SK-N-SH treated with all-trans-retinoic acid at 6 μM for 48 hours (cell line): ENCODE results near the gene LINGO1.

Source experiments
- BACH2 ChIP-seq: fragments of 250-450 bp; sonication (Bioruptor Pico); IDR thresholded peaks from 2 replicates; pipeline ENCODE4 v1.9.0; 2021; ENCODE audit warnings: mild to moderate bottlenecking, borderline replicate concordance
- CREB5 ChIP-seq: fragments of 250-450 bp; sonication (Bioruptor Pico); IDR thresholded peaks from 2 replicates; pipeline ENCODE4 v1.5.1; 2020; ENCODE audit warnings: low read depth, mild to moderate bottlenecking, moderate library complexity
- GLIS3 ChIP-seq: fragments of 250-450 bp; sonication (Bioruptor Pico); IDR thresholded peaks from 2 replicates; pipeline ENCODE4 v1.5.0; 2020; ENCODE audit warnings: mild to moderate bottlenecking, moderate library complexity
- PATZ1 ChIP-seq: fragments of 250-450 bp; sonication (Bioruptor Pico); IDR thresholded peaks from 2 replicates; pipeline ENCODE4 v1.8.0; 2020; ENCODE audit warnings: mild to moderate bottlenecking, moderate library complexity, borderline replicate concordance
- PPARA ChIP-seq: fragments of 250-450 bp; sonication (Bioruptor Pico); IDR thresholded peaks from 2 replicates; pipeline ENCODE4 v1.5.0; 2020; ENCODE audit warnings: mild to moderate bottlenecking, borderline replicate concordance
- SNAI2 ChIP-seq: fragments of 250-450 bp; sonication (Bioruptor Pico); IDR thresholded peaks from 2 replicates; pipeline ENCODE4 v1.5.0; 2020; ENCODE audit warnings: mild to moderate bottlenecking, moderate library complexity
- TOX ChIP-seq: fragments of 250-450 bp; sonication (Bioruptor Pico); IDR thresholded peaks from 2 replicates; pipeline ENCODE4 v1.8.0; 2021; ENCODE audit warnings: mild to moderate bottlenecking, moderate library complexity, borderline replicate concordance
- ZFP3 ChIP-seq: fragments of 250-450 bp; sonication (Bioruptor Pico); IDR thresholded peaks from 2 replicates; pipeline ENCODE4 v1.5.0; 2020; ENCODE audit warnings: mild to moderate bottlenecking, moderate library complexity
- ZFP30 ChIP-seq: fragments of 450-650 bp; formaldehyde crosslinking; IDR thresholded peaks from 2 replicates; pipeline ENCODE4 v1.5.0; 2022; ENCODE audit warnings: mild to moderate bottlenecking, moderate library complexity
- ZNF565 ChIP-seq: fragments of 450-650 bp; formaldehyde crosslinking; conservative IDR thresholded peaks from 2 replicates; pipeline ENCODE4 v1.5.0; 2020; ENCODE audit warnings: low read depth, mild to moderate bottlenecking, moderate library complexity
- ZNF8 ChIP-seq: fragments of 450-650 bp; formaldehyde crosslinking; IDR thresholded peaks from 2 replicates; pipeline ENCODE4 v1.5.0; 2020; ENCODE audit warnings: mild to moderate bottlenecking, moderate library complexity
- TF ChIP-seq, protein P1 (sequence below): fragments of 250-450 bp; sonication (Bioruptor Pico); IDR thresholded peaks from 2 replicates; pipeline ENCODE4 v1.8.0; 2021; ENCODE audit warnings: low read depth, mild to moderate bottlenecking, moderate library complexity, borderline replicate concordance

- TF ChIP-seq, protein P1, sequence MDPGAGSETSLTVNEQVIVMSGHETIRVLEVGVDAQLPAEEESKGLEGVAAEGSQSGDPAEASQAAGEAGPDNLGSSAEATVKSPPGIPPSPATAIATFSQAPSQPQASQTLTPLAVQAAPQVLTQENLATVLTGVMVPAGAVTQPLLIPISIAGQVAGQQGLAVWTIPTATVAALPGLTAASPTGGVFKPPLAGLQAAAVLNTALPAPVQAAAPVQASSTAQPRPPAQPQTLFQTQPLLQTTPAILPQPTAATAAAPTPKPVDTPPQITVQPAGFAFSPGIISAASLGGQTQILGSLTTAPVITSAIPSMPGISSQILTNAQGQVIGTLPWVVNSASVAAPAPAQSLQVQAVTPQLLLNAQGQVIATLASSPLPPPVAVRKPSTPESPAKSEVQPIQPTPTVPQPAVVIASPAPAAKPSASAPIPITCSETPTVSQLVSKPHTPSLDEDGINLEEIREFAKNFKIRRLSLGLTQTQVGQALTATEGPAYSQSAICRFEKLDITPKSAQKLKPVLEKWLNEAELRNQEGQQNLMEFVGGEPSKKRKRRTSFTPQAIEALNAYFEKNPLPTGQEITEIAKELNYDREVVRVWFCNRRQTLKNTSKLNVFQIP (CRISPR knock-in tag) = no peak
- TF ChIP-seq TOX = no peak
- no peak for TF ChIP-seq SNAI2 (CRISPR knock-in tag)
- no peak for TF ChIP-seq ZFP30 (CRISPR knock-in tag)
- no peak for TF ChIP-seq BACH2 (CRISPR knock-in tag)
- no peak for TF ChIP-seq CREB5 (CRISPR knock-in tag)
- TF ChIP-seq ZFP3 (CRISPR knock-in tag) = no peak
- no peak for TF ChIP-seq PPARA (CRISPR knock-in tag)
- TF ChIP-seq ZNF8 = no peak
- no peak for TF ChIP-seq ZNF565 (CRISPR knock-in tag)
- no peak for TF ChIP-seq PATZ1 (CRISPR knock-in tag)
- TF ChIP-seq GLIS3 = no peak
Measured at GRCh38 chr15:77629070-77630030, 3.4 kb downstream of the LINGO1 start.
